ENCODE measurements around the gene KCNG2. TPM values are rescaled to one million over a fixed set of nuclear protein-coding genes. Genes with fewer than 3 reads are reported as not detected.

KCNG2 gene
- polyA plus RNA-seq, 1 of the 3 experiments (the other 2 are of a cell fraction), result not detected

DNA sequence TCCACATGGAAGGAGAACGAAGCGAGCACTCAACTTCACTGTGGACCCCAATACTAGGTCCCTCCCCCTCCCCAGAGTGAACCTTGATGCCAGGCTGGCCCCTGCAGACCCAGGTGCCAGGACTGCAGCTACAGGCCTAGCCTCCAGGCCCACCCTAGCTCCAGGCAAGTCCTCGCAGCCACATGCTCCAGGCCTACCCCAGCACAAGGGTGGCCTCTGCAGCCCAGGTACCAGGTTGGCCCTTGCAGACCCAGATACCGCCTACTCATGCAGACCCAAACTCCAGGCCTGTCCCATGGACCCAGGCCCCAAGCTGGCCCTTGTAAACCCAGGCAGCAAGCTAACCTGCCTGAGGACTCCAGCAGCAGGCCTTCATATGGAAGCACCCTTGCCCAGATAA lies 44.2 kb downstream of the KCNG2 start:
- Histone ChIP-seq H4K20me1 (ENCODE audit: insufficient read depth) (no peaks in the 10 kb centered on the region), H3K27me3 (ENCODE audit: insufficient read depth) (peaks cover 18% of the 10 kb centered on the region), H3K27ac (ENCODE audit: low read depth in 2 of 2, low read length in 1 of 2) (no peak overlapping the region), H3K36me3 (replicated peaks in 1 of 2; ENCODE audit: control insufficient read depth in 1 of 2, insufficient read depth in 2 of 2, low read length in 1 of 2) (no peaks in the 10 kb centered on the region), H3K9me3 (no peaks in the 10 kb centered on the region), H2AFZ (ENCODE audit: low read depth) (no peak overlapping the region), H3F3A (replicated peaks; ENCODE audit: insufficient read depth) (no peaks in the 10 kb centered on the region), H3K79me2 (ENCODE audit: insufficient read depth) (no peaks in the 10 kb centered on the region), H3K4me1 (ENCODE audit: control insufficient read depth in 1 of 2, insufficient read depth in 2 of 2, low read depth in 1 of 2, low read length in 1 of 2) (no peaks in the 10 kb centered on the region), H3K9me2 (no peaks in the 10 kb centered on the region), H3K4me3 (ENCODE audit: low read depth in 2 of 2, low read length in 1 of 2) (no peak overlapping the region), H3K9ac (no peak overlapping the region), H3K4me2 (no peak overlapping the region)
- no peak for DNase-seq
- TF ChIP-seq NFIC (IDR thresholded peaks at IDR 0.05; ENCODE audit: borderline replicate concordance), result no peak
- TF ChIP-seq SIN3A (IDR thresholded peaks at IDR 0.05; ENCODE audit: borderline replicate concordance, low read depth, low read length), result no peak
- TF ChIP-seq FOXM1 (IDR thresholded peaks at IDR 0.05; ENCODE audit: low read depth), result no peak
- no peak for TF ChIP-seq POLR2AphosphoS5 (IDR thresholded peaks at IDR 0.05; ENCODE audit: low read depth, low read length)
- TF ChIP-seq, protein P1, sequence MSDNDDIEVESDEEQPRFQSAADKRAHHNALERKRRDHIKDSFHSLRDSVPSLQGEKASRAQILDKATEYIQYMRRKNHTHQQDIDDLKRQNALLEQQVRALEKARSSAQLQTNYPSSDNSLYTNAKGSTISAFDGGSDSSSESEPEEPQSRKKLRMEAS (IDR thresholded peaks at IDR 0.05; ENCODE audit: low read depth), result no peak
- no peak for TF ChIP-seq RCOR1 (IDR thresholded peaks at IDR 0.05; ENCODE audit: low read length)
- no peak for TF ChIP-seq ELF1 (IDR thresholded peaks at IDR 0.05)
- TF ChIP-seq EP300 (IDR thresholded peaks at IDR 0.05; ENCODE audit: borderline replicate concordance in 1 of 2, low read depth in 1 of 2, low read length in 1 of 2), result no peak
- TF ChIP-seq TCF12 (IDR thresholded peaks at IDR 0.05), result no peak
- TF ChIP-seq RFX5 (IDR thresholded peaks at IDR 0.05; ENCODE audit: low read length), result no peak
- WGBS (ENCODE audit: low lambda C conversion rate), result 0% methylated on average over 2 of the region's 4 CpGs
- POLR2A ChIA-PET, result no interaction called here
- CTCF ChIA-PET, result no interaction called here

DNA sequence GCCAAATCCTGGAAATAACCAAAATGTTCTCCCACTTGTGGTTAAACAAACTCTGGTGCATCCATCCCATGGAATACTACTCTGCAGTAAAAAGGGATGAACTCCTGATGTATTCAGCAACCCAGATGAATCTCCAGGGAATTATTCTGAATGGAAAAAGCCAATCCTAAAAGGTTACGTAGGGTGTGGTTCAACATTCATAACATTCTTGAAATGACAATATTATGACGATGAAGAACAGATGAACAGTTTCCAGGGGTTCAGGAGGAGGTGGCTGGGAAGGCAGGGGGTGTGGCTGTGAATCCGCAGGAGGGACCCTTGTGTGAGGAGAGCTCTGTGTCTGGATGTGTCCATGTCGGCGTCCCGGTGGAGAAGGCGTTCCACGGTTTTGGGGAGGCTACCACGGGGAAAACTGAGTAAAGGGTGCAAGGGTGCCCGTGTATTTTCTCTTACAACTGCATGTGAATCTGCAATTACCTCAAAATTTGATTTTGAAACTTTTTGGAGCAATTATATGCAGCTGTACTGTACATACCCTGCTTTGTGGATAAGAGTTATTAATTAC lies 47.3 kb downstream of the KCNG2 start:
- TF ChIP-seq, protein P2, sequence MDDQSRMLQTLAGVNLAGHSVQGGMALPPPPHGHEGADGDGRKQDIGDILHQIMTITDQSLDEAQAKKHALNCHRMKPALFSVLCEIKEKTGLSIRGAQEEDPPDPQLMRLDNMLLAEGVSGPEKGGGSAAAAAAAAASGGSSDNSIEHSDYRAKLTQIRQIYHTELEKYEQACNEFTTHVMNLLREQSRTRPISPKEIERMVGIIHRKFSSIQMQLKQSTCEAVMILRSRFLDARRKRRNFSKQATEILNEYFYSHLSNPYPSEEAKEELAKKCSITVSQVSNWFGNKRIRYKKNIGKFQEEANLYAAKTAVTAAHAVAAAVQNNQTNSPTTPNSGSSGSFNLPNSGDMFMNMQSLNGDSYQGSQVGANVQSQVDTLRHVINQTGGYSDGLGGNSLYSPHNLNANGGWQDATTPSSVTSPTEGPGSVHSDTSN (IDR thresholded peaks at IDR 0.05), result no peak
- TF ChIP-seq SIN3A (IDR thresholded peaks at IDR 0.05; ENCODE audit: borderline replicate concordance, low read depth, low read length), result no peak
- TF ChIP-seq NFIC (IDR thresholded peaks at IDR 0.05; ENCODE audit: borderline replicate concordance), result no peak
- TF ChIP-seq, protein P3, sequence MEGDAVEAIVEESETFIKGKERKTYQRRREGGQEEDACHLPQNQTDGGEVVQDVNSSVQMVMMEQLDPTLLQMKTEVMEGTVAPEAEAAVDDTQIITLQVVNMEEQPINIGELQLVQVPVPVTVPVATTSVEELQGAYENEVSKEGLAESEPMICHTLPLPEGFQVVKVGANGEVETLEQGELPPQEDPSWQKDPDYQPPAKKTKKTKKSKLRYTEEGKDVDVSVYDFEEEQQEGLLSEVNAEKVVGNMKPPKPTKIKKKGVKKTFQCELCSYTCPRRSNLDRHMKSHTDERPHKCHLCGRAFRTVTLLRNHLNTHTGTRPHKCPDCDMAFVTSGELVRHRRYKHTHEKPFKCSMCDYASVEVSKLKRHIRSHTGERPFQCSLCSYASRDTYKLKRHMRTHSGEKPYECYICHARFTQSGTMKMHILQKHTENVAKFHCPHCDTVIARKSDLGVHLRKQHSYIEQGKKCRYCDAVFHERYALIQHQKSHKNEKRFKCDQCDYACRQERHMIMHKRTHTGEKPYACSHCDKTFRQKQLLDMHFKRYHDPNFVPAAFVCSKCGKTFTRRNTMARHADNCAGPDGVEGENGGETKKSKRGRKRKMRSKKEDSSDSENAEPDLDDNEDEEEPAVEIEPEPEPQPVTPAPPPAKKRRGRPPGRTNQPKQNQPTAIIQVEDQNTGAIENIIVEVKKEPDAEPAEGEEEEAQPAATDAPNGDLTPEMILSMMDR (IDR thresholded peaks at IDR 0.05), result no peak
- TF ChIP-seq TAF1 (IDR thresholded peaks at IDR 0.05; ENCODE audit: borderline replicate concordance, low read depth, low read length), result no peak
- 36% methylated on average over 10 of the region's 10 CpGs for WGBS (ENCODE audit: low lambda C conversion rate)
- H3K4me1 ChIP-seq (ENCODE audit: control insufficient read depth in 1 of 2, insufficient read depth in 2 of 2, low read depth in 1 of 2, low read length in 1 of 2), result no peaks in the 10 kb centered on the region; a peak in 1 of 4 replicates
- no peaks in the 10 kb centered on the region for H4K20me1 ChIP-seq (ENCODE audit: insufficient read depth)
- H3K27ac ChIP-seq (ENCODE audit: low read depth in 2 of 2, low read length in 1 of 2), result no peak overlapping the region
- DNase-seq, result no peak
- ChIA-PET POLR2A (no interaction called here), CTCF (no interaction called here)
- no peaks in the 10 kb centered on the region for H3K9me3 ChIP-seq
- H3K4me2 ChIP-seq, result no peak overlapping the region
- no peak overlapping the region for H3K9ac ChIP-seq
- H3K9me2 ChIP-seq, result no peaks in the 10 kb centered on the region
- no peaks in the 10 kb centered on the region for H3K36me3 ChIP-seq (replicated peaks in 1 of 2; ENCODE audit: control insufficient read depth in 1 of 2, insufficient read depth in 2 of 2, low read length in 1 of 2)
- H3K79me2 ChIP-seq (ENCODE audit: insufficient read depth), result no peaks in the 10 kb centered on the region
- no peaks in the 10 kb centered on the region for H3F3A ChIP-seq (replicated peaks; ENCODE audit: insufficient read depth)
- H3K27me3 ChIP-seq (ENCODE audit: insufficient read depth), result peaks cover 44% of the 10 kb centered on the region
- H2AFZ ChIP-seq (ENCODE audit: low read depth), result no peak overlapping the region
- no peak overlapping the region for H3K4me3 ChIP-seq (ENCODE audit: low read depth in 2 of 2, low read length in 1 of 2)

All from SK-N-SH (cell line).